HS-27A (cell line): ENCODE data around the gene RGS19.

Source experiments
- DNase-seq: peaks from one replicate; pipeline ENCODE4 v3.0.0-alpha.2; 2012; ENCODE audit warnings: low read depth, missing footprints

The RGS19 gene

GRCh38 chr20:64035066-64035932, 44.0 kb downstream of the RGS19 start:
- DNase-seq = no peak

DNA sequence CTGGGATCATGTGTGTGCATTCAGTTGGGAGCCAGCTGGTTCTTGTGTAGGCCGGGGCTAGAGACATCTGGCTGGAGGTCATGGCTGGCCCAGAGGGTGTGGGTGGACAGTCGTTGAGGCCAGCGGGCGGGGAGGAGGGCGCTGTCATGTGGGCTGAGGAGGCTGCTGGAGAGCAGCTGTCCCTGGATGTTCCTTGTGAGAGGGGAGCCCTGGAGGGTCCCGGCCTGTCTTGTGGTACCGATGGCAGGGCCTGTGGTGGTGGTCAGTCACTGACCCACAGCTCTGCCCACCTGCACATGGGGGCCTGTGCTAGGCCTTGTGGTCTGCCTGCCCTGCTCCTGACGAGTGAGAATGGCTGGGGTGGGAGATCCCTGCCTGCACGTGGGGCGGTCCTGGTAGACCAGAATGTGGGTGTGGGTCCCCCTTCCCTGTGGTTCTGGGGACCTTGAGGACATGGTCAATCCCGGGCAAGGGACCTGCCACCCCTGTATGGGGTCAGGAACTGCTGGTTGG, 45.3 kb downstream of the RGS19 start:
- DNase-seq = no peak

DNA sequence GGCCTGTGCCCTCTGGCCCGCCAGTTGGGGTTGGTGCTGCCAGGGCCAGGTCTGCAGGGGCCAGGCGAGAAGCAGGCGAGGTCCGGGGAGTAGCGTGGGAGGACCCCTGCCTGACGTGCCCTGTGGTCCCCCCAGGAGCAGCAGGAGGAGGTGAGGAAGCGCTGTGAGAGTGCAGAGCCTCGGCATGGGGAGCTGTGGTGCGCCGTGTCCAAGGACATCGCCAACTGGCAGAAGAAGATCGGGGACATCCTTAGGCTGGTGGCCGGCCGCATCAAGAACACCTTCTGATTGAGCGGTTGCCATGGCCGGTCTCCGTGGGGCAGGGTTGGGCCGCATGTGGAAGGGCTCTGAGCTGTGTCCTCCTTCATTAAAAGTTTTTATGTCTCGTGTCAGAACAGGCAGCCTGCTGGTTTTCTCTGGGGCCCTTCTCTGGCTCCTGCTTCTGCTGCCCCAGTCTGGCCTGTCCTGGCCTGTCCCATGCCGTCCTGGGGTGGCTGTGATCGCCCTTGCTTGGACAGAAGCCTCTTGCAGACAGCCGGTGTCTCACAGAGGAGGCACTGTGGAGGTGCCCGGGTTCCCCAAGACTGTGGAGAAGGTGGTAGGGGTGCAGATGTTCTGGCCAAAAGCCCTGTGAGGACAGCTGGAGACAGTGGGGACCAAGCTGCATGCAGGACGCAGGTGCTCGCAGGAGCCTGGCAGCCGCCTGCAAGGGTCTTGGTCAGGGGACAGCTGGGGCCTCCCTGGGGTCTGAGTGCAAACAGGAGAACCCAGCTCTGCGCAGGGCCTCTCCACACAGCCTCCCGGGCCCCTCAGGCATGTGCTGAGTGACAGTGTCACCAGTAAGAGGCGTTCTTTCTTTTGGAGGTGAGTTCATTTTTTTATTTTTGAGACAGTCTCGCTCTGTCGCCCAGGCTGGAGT, 46.4 kb downstream of the RGS19 start:
- no peak for DNase-seq

DNA sequence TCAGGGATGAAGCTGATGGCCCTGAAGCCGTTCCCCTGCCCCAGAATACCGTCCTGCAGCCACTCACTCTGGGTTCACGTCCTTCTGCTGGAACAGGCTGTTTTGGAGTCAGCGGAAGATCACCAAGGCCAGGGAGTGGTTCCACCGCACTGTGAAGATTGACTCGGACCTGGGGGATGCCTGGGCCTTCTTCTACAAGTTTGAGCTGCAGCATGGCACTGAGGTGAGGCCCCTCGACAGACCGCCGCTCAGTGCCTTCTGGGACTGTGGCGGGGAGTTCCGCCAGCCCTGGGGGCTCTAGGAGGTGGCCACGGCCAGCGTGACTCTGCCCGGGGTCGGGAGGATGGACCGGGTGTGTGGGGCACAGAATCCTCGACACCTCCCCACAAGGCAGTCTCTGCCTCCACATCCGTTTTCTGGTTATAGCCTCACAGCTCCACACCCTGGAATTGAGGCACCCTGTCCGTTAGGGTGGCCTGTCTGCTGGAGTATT, 47.5 kb downstream of the RGS19 start:
- DNase-seq = no peak

- DNase-seq = no peak
Measured at GRCh38 chr20:64030371-64031134, 48.8 kb downstream of the RGS19 start.

GRCh38 chr20:64029293-64030117, 49.8 kb downstream of the RGS19 start:
- DNase-seq = no peak

GRCh38 chr20:64027981-64028685, 51.2 kb downstream of the RGS19 start:
- no peak for DNase-seq

GRCh38 chr20:64025826-64026412, 53.4 kb downstream of the RGS19 start:
- no peak for DNase-seq

- DNase-seq = no peak
Measured at GRCh38 chr20:64025101-64025825, 54.1 kb downstream of the RGS19 start.

DNA sequence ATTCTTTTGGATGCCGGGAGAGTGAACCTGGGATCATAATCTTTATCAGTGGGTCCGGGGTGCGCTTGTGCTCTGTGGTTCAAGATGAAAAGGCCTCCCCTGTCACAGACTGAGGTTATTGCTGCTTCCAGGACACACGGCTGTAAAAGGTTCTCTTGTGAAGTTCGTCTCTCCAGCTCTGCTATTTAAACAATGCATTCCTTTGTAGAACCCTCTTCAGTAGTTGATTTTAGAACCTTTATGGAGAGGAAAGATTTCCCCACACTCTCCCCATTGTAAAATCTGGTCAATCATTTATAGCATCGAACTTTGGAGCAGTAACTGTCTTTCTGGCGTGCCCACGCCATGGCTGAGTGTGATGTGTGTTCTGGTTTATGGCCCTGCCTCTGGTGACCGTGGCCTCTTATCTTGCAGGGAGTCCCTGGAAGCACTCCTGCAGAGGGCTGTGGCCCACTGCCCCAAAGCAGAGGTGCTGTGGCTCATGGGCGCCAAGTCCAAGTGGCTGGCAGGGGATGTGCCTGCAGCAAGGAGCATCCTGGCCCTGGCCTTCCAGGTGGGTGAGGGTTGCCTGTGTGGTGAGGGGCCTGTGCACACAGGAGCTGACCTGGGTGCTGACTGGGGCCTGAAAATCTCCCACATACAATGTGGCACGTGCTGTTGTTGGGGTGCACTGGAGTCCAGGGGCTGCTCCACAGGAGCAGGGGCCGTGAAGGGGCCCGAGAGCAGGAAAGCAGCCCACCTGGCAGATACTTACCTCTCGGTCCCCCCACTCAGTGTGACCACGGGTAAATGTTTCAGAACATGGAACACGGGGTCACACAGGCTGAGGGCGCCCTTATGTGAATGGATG, 55.0 kb downstream of the RGS19 start:
- DNase-seq = no peak

- DNase-seq = no peak
Measured at GRCh38 chr20:64023361-64024140, 55.8 kb downstream of the RGS19 start.
